Dendritic cell treated with granulocyte-macrophage colony-stimulating factor and Interleukin-4, amounts not matched to agents 40 ng/mL and 50 ng/mL, for 4 days (primary cell): ENCODE data around the gene CPT2.
"Not testable (repeated sequence)": the region's sequence is repeated elsewhere in the genome, so short reads cannot be mapped to it uniquely, and the experiment has no call there.

ENCODE experiments used
- H3K27ac Mint-ChIP-seq: one replicate; pipeline ENCODE4 v1.8.0; 2022; ENCODE audit warnings: mild to moderate bottlenecking, mixed read lengths
- H3K27me3 Mint-ChIP-seq: one replicate; pipeline ENCODE4 v1.8.0; 2022; ENCODE audit warnings: mild to moderate bottlenecking, mixed read lengths
- H3K36me3 Mint-ChIP-seq: one replicate; pipeline ENCODE4 v1.8.0; 2022; ENCODE audit warnings: low read depth, mixed read lengths
- H3K4me1 Mint-ChIP-seq: one replicate; pipeline ENCODE4 v1.8.0; 2022; ENCODE audit warnings: low read depth, mixed read lengths
- H3K4me3 Mint-ChIP-seq: one replicate; pipeline ENCODE4 v1.8.0; 2022; ENCODE audit warnings: mild to moderate bottlenecking, moderate library complexity, mixed read lengths
- H3K9me3 Mint-ChIP-seq: one replicate; pipeline ENCODE4 v1.8.0; 2022; ENCODE audit warnings: mixed read lengths
- intact Hi-C: fragments of 100-400 bp; cut with micrococcal nuclease; formaldehyde crosslinking; loops from one replicate; pipeline ENCODE4 v1.15.0; 2022

Gene CPT2

GRCh38 chr1:53189061-53189460 is 7.6 kb upstream of the CPT2 start:
- intact Hi-C loops: no loop called here
- Mint-ChIP-seq H3K27me3 (no peaks in the 10 kb centered on the region), H3K4me1 (no peaks in the 10 kb centered on the region), H3K36me3 (no peaks in the 10 kb centered on the region), H3K9me3 (no peaks in the 10 kb centered on the region), H3K4me3 (no peak overlapping the region), H3K27ac (no peak overlapping the region)

DNA sequence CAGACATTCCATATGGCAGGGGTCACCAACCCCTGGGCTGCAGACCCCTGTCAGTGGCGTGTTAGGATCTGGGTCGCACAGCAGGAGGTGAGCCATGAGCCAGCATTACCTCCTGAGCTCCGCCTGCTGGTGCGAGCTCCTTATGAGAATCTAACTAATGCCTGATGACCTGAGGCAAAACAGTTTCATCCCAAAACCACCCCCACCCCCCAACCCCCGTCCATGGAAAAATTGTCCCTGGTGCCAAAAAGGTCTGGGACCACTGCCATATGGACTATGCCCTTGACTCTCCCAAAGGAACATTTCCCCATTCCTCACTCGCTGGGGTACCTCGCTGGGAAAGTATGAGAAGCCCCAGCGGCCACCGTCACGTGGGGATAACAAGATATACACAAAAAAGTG is 6.4 kb upstream of the CPT2 start:
- H3K4me1 Mint-ChIP-seq: peaks cover 5% of the 10 kb centered on the region
- H3K27me3 Mint-ChIP-seq: no peaks in the 10 kb centered on the region
- no peak overlapping the region for H3K4me3 Mint-ChIP-seq
- intact Hi-C loops: no loop called here
- H3K9me3 Mint-ChIP-seq: no peaks in the 10 kb centered on the region
- H3K27ac Mint-ChIP-seq: no peak overlapping the region
- H3K36me3 Mint-ChIP-seq: no peaks in the 10 kb centered on the region

- Mint-ChIP-seq H3K36me3 (peaks cover 15% of the 10 kb centered on the region), H3K27me3 (no peaks in the 10 kb centered on the region), H3K4me3 (no peak overlapping the region), H3K4me1 (peaks cover 26% of the 10 kb centered on the region), H3K27ac (peak overlapping the region; percentile 92), H3K9me3 (no peaks in the 10 kb centered on the region)
- intact Hi-C loops: loop anchor here (1.0 to 2.0 kb wide), 2 partner anchors 25 to 43 kb away; partner anchors contain the start of genes CZIB and MAGOH
These were observed 1.2 kb upstream of the CPT2 start for GRCh38 chr1:53195246-53196016.

DNA sequence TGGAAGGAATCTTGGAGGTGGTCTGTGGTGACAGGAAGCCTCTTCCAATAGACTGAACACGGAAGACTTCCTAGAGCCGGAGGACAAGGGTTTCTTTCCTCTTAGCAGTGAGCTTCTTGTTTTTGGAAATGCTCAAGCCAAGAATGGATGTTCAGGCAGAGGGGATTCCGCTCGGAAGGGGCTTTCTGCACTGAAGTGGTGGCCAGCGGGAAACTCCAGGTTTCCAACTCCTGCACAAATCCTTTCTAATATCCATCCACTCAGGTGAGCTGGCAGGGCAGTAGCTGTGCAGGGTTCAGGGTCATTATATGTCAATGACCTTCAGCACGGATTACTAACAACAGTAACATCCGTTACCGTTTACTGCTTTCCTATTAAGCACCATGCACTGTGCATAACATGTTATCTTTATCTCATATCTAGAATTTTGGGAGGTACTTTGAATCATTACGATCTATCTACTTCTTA is 573 bp upstream of the CPT2 start:
- Mint-ChIP-seq H3K9me3 (no peaks in the 10 kb centered on the region), H3K4me3 (peak overlapping the region; percentile 91), H3K27me3 (no peaks in the 10 kb centered on the region), H3K36me3 (peaks cover 21% of the 10 kb centered on the region), H3K4me1 (peaks cover 26% of the 10 kb centered on the region), H3K27ac (peak overlapping the region; percentile 92)
- intact Hi-C loops: loop anchor here (1.0 to 2.0 kb wide), 2 partner anchors 25 to 42 kb away; partner anchors contain the start of genes CZIB and MAGOH

- Mint-ChIP-seq H3K9me3 (no peaks in the 10 kb centered on the region), H3K27me3 (no peaks in the 10 kb centered on the region), H3K4me1 (peaks cover 28% of the 10 kb centered on the region), H3K36me3 (peaks cover 34% of the 10 kb centered on the region), H3K4me3 (peak overlapping the region; percentile 91), H3K27ac (peak overlapping the region; percentile 92)
- intact Hi-C loops: loop anchor here (2.0 kb wide), 1 partner anchor 23 kb away; the partner anchor contains the start of gene CZIB
These were observed 922 bp downstream of the CPT2 start for GRCh38 chr1:53197291-53198200.

DNA sequence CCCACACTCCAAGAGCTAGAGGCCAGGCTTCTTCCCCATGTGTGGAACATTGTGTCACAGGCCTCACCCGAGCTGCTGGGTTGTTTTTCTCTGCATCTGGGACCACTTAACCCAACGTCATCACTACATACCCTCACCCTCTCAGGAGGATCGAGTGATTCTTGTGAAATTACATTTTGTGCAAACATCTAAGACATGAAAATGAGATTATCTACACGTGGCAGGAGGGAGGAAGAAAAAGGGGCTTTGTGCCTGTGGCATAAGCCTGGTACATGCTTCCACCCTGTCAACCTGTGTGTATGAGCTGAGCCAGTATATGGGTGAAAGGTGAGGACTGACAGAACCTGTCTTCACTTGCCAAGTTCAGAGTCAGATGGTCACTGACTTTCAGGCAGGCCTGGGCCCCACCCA is 1.6 kb downstream of the CPT2 start:
- peak overlapping the region; percentile 92 for H3K27ac Mint-ChIP-seq
- intact Hi-C loops: no loop called here
- peak overlapping the region; percentile 91 for H3K4me3 Mint-ChIP-seq
- H3K36me3 Mint-ChIP-seq: peaks cover 41% of the 10 kb centered on the region
- no peaks in the 10 kb centered on the region for H3K9me3 Mint-ChIP-seq
- peaks cover 35% of the 10 kb centered on the region for H3K4me1 Mint-ChIP-seq
- no peaks in the 10 kb centered on the region for H3K27me3 Mint-ChIP-seq

DNA sequence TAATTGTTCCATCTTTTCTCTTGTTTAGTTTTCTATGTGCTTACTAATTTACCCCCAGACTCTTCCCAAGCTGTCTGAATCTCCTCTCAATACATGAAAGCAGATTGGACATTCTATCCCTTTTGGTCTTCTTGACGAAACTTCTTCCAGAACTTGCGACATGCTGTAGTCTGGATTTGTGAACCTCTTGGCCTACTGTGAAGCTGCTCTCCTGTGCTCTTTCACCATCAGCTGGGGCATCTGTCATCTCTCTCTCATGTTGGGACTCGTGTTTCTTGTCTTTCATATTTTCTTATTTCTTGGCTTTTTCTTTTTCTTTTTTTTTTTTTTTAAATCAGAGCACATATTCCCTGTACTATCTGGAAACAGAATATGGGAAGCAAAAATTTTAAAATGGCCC is 6.8 kb downstream of the CPT2 start:
- H3K36me3 Mint-ChIP-seq: peaks cover 78% of the 10 kb centered on the region
- no peaks in the 10 kb centered on the region for H3K27me3 Mint-ChIP-seq
- intact Hi-C loops: no loop called here
- peaks cover 34% of the 10 kb centered on the region for H3K9me3 Mint-ChIP-seq
- no peak overlapping the region for H3K4me3 Mint-ChIP-seq
- H3K4me1 Mint-ChIP-seq: peaks cover 13% of the 10 kb centered on the region
- no peak overlapping the region for H3K27ac Mint-ChIP-seq

GRCh38 chr1:53205496-53205895 is 8.9 kb downstream of the CPT2 start:
- Mint-ChIP-seq H3K4me1 (peaks cover 13% of the 10 kb centered on the region), H3K9me3 (peaks cover 34% of the 10 kb centered on the region), H3K36me3 (peaks cover 97% of the 10 kb centered on the region)
- intact Hi-C loops, H3K27ac Mint-ChIP-seq, H3K4me3 Mint-ChIP-seq, H3K27me3 Mint-ChIP-seq: not testable (repeated sequence)

DNA sequence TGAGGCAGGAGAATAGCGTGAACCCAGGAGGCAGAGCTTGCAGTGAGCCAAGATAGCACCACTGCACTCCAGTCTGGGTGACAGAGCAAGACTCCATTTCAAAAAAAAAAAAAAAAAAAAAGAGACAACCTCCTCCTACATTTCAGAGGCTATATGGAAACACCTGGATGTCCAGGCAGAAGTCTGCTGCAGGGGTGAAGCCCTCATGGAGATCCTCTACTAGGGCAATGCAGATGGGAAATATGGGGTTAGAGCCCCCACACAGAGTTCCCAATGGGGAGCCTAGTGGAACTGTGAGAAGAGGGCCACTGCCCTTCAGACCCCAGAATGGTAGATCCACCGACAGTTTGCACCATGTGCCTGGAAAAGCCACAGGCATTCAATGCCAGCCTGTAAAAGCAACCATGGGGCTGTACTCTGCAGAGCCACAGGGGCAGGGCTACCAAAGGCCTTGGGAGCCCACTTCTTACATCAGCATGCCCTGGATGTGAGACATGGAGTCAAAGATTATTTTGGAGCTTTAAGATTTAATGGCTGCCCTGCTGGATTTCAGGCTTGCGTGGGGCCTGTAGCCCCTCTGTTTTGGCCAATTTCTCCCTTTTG is 9.6 kb downstream of the CPT2 start:
- peaks cover 13% of the 10 kb centered on the region for H3K4me1 Mint-ChIP-seq
- H3K27ac Mint-ChIP-seq, H3K27me3 Mint-ChIP-seq, H3K4me3 Mint-ChIP-seq, intact Hi-C loops: not testable (repeated sequence)
- H3K36me3 Mint-ChIP-seq: peaks cover 97% of the 10 kb centered on the region
- peaks cover 34% of the 10 kb centered on the region for H3K9me3 Mint-ChIP-seq

GRCh38 chr1:53206735-53207379 is 10.2 kb downstream of the CPT2 start:
- Mint-ChIP-seq H3K9me3 (peaks cover 34% of the 10 kb centered on the region), H3K4me3 (no peak overlapping the region), H3K27ac (no peak overlapping the region), H3K36me3 (peaks cover 100% of the 10 kb centered on the region), H3K4me1 (peaks cover 13% of the 10 kb centered on the region), H3K27me3 (no peaks in the 10 kb centered on the region)
- intact Hi-C loops: no loop called here

- peaks cover 100% of the 10 kb centered on the region for H3K36me3 Mint-ChIP-seq
- peaks cover 9% of the 10 kb centered on the region for H3K4me1 Mint-ChIP-seq
- intact Hi-C loops: no loop called here
- no peak overlapping the region for H3K27ac Mint-ChIP-seq
- H3K27me3 Mint-ChIP-seq: no peaks in the 10 kb centered on the region
- peaks cover 34% of the 10 kb centered on the region for H3K9me3 Mint-ChIP-seq
- H3K4me3 Mint-ChIP-seq: no peak overlapping the region
These were observed 11.1 kb downstream of the CPT2 start for GRCh38 chr1:53207726-53208125.

GRCh38 chr1:53210352-53210751 is 13.7 kb downstream of the CPT2 start:
- Mint-ChIP-seq H3K9me3 (peaks cover 14% of the 10 kb centered on the region), H3K27ac (no peak overlapping the region), H3K4me1 (no peaks in the 10 kb centered on the region), H3K36me3 (peaks cover 96% of the 10 kb centered on the region), H3K27me3 (no peaks in the 10 kb centered on the region), H3K4me3 (no peak overlapping the region)
- intact Hi-C loops: no loop called here

GRCh38 chr1:53210954-53211353 is 14.3 kb downstream of the CPT2 start:
- H3K4me1 Mint-ChIP-seq: peaks cover 2% of the 10 kb centered on the region
- H3K27me3 Mint-ChIP-seq: no peaks in the 10 kb centered on the region
- intact Hi-C loops: no loop called here
- peaks cover 90% of the 10 kb centered on the region for H3K36me3 Mint-ChIP-seq
- no peak overlapping the region for H3K4me3 Mint-ChIP-seq
- H3K9me3 Mint-ChIP-seq: peaks cover 10% of the 10 kb centered on the region
- H3K27ac Mint-ChIP-seq: no peak overlapping the region
